C1 segment of cervical spinal cord (tissue), 14 donors: ENCODE data around the gene SLC44A5.
"Not testable (repeated sequence)": the region's sequence is repeated elsewhere in the genome, so short reads cannot be mapped to it uniquely, and the experiment has no call there.

Experiments used
- DNase-seq, 14 donors: peaks; one replicate each; lab custom pipeline; 2025; lab: John Stamatoyannopoulos, UW

The SLC44A5 gene

DNA sequence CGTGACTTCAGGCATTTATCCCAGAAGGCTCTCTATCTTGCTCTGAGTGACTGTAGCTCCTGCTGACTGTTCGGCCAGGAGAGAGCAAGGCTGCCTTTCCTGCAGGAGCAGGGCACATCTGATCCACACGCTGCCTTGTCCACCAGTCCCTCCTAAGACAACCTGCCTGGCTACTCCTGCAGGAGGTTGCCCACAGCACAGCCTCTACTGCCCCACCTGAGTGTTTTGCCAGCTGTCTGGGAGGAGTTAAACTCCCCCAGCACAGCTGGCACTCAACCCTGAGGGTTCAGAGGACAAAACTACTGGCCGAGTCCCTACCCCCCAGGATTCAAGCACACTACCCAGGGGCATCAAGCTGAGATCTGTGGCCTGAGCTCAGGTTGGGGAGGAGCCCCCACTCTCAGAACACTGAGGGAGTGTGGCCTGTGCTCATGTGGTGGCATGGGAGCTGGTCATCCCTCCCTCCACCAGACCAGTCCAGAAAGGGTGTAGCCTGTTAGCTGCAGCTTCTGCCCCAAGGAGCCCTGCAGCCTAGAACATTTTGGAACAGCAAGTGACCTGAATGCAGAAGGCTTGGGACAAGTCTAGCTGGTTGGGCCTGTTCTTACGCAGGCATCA is 237.3 kb downstream of the SLC44A5 start:
- DNase-seq, result no peak

DNA sequence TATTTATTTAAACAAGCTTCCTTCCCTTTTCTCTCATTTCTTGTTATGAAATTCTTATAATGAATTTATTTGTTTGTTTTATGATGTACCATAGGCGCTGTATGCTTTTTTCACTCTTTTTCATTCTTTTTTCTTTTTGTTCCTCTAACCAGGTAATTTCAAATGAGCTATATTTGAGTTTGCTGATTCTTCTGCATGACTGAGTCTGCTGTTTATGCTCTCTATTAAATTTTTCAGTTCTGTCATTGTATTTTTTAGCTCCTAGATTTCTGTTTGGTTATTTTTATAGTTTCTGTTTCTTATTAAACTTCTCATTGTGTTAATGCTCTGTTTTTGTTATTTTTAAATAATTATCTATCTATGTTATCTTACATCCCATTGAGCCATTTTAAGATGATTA is 244.3 kb downstream of the SLC44A5 start:
- no peak for DNase-seq

DNA sequence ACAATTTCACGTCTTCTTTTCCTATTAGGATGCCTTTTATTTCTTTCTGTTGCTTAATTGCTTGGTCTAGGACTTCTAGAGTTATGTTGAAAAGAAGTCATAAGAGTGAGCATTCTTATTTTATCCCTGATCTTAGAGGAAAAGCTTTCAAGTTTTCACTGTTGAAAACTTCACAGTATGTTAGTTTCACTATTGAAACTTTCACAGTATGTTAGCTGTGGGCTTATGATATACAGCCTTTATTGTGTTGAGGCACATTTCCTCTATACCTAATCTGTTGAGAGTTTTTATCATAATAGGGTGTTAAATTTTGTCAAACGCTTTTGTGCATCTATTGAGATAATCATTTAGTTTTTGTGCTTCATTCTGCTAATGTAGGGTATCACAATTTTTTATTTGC is 249.7 kb downstream of the SLC44A5 start:
- no peak for DNase-seq

DNA sequence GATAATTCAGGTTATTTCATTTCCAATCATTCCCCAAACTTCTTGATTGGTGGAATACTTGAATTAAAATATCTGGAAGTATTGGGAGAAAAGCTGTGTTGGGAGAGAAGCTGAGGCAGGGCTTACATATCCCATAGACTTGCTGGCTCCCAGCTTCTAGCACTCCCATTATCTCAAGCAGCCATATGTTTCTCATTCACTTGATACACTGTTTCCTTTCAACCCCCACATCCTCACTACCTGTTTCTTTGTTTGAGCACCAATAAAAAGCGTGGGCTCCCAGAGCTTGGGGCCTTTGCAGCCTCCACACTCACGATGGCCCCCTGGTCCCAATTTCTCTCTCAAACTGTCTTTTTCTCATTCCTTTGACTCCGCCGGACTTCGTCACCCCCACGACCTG is 256.6 kb downstream of the SLC44A5 start:
- not testable (repeated sequence) for DNase-seq

DNA sequence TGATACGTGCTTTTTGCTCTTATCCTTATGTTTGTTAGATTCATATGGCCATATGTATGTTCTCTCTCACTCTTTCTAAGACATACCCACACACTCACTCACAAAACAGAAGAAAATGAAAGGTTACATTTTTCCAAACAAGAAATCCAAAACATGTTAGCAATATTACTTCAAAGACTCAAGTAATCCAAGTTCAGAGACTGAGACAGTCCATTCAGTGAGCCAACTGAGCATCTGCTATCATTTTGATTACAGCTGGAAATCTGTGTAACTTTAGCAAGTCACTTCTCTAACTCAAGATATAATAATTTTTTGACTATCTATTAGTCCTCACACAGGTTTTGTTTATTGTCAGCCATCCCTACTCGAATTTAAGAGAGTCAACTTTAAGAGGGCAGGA is 257.9 kb downstream of the SLC44A5 start:
- no peak for DNase-seq

DNA sequence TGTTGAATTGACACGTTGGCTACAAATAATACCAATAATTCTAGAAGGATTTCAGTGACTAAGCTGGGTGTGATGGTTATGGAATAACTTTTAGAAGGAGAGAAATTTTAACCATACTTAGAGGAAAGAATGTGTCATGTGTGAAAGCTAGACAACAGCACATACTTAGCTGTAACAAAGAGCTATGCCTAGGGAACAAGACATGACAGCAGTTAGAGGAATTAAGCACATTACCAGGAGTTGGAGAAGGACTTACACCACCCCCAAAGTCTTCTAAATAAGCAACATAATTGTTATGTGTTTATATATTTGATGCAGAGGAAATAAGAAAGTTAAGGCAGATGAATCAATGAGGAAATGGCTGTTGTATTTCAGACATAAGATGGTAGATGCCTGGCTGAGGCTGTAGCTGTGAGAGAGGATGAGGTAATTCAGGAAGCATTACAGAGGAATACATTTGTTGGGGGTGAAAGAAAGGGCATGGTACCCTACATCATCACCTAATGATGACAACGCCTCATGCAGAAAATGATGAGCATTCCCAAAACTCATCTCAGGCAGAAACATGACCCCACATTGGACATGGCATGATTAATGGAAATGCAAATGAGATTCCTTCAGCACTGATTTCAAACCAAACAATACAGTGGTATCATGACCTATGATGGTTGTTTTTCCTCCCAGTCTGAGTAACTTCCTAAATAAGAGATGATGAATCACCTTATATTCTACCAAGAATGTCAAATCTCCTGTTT is 265.2 kb downstream of the SLC44A5 start:
- DNase-seq, result no peak

DNA sequence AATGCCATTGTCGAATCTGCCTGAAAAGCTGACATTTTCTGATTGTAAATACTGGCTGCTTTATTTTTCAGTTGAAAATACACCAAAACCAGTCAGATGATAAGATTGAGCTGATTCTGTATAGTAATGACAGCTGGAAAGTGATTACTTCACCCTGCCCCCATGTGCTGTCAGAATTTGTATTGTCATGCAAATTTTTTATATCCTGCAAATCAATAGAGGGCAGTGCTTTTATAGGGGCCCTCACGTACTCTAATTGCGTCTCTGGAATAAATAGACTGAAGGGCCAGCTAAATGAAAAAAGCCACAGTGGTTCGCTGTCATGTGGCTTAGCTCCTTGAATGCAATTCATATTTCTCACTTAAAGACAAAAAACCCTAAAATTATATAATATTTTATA is 268.1 kb downstream of the SLC44A5 start:
- no peak for DNase-seq

DNA sequence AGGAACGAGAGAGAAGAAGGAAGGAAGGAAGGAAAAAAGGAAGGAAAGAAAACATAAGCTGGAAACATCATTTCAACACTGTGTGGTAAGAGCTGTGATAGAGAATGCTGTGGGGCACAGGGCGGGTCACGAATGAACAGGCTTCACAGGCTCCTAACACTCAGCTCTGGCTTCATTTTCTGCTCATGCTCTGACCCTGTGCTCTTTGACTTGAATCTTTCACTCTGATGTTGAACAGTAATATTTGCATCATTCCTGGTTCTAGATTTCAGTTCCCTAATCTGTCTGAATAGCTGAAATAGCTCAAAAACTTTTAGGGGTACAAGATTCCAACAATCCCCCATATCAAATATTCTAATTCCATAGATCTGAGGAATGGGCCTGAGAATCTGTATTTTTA is 269.4 kb downstream of the SLC44A5 start:
- no peak for DNase-seq

DNA sequence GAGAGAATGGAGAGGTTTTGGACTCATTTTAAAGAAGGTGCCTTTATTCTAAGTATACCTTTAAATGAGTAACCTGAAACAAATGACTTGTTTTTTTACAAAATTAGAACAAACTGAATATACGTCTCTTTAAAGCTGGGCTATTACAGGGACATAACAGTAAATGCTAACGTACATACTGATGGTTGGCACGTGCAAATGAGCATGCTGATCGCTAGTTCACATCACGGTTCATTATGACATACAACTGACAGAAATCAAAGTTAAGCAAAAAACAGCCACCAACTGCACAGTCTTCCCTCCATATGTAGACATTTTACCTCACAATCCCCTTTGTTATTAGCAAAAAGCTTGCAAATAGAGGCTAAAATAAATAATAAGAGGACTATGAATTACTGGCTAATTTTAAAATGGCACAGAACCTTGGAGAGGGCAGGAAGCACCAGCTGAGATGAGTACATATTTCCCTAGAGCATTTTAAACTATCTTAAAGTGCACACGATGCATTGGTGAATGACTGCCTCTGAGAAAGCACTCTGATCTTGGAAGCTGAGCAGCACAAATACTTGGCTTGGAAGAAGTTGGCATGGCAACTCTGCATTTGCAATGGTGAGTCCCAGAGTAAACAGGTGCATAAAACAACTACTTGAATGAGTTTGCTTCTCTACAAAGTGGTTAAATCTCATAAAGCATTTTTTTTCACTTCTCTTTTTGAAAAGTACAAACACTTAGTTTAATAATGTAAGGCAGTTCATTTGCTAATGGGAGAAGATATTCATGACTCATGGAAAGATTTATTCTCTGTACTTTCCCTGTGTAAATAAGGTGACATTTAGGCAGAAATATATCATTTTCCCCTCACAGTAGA is 272.1 kb downstream of the SLC44A5 start:
- DNase-seq, result no peak

DNA sequence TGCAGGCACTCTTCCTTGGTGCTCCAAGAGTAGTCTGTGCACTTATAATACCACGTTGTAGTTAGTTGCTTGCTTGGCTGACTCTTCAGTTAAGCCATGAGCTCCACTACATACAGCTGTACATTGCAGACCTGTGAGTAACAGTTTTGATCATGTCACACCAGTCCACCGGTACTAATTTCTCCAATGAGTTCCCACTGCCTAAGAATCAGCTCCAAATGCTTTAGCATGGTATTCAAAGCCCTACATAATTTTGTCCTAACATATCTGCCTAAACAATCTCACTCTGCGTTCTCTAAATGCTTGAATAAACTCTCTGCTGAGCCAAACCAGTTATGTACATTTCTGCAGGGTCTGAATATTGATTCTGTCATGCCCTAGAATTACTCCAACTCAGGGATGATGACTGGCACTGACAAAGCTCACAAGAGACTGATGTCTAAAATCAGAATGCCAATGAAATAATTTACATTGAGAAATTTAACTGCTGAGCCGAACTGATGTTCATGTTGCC is 276.0 kb downstream of the SLC44A5 start:
- DNase-seq, result no peak

DNA sequence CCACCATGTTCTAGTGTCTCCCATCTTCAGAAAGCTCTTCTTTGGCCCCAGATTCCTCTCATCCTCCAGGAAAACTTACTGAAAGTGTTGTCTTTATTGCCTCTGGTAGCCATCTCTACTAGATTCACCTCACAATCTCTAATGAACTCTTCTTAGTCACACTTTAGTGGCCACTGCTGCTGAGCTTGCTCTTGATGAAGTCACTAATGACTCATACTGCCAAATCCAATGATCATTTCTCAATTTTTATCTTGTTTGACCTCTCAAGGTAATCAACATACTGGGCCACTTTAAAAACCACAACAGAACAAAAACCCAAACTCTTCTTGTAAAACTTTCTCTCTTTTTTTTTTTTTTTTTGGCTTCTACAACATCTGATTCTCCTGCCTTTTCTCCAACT is 280.3 kb downstream of the SLC44A5 start:
- no peak for DNase-seq

DNA sequence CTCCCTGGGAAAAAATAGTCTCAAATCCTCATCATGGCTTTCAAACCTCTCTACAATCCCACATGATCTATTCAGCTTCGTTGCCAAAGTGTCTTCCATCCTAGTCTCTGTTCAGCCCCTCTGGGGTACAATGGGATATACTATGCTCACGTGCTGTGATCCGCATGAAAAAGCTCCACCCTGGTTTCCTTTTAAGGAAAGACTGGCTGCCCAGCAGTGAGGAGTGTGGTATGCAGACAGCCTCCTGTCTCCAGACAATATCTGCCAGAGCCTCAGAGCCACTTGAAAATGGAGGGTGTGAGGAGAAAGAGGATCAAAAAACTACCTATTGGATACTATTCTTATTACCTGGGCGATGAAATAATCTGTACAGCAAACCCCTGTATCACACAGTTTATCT is 282.2 kb downstream of the SLC44A5 start:
- DNase-seq, result no peak

DNA sequence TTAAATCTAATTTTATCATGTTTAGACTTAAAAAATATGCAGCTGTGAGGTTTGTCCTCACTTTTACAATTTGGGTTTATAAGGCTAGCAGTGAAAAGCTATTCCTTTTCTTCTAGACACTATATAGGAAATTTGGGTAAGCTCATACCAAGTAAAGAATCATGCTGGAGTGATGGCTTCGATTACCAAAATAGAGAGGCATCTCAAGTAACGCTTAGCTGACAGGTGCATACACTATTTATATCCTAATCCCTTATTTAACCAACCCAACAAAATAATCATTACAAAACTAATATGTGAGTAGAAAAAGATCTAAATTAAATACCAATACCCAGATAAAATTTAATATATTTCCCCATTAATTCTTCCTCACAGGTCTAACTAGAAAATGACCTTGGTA is 283.5 kb downstream of the SLC44A5 start:
- DNase-seq, result no peak

DNA sequence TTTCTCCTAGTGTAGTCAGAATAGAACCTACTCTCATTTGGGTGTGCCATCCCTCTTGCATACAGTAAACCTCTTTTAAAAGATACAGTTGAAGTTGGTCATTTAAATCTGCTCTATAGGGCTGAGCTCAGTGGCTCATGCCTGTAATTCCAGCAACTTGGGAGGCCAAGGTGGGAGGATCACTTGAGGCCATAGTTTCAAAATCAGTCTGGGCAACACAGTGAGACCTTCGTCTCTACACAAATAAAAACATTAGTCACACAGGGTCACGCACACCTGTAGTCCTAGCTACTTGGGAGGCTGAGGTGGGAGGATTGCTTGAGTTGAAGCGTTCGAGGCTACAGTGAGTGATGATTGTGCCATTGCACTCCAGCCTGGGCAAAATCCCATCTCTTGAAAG is 292.9 kb downstream of the SLC44A5 start:
- no peak for DNase-seq

DNA sequence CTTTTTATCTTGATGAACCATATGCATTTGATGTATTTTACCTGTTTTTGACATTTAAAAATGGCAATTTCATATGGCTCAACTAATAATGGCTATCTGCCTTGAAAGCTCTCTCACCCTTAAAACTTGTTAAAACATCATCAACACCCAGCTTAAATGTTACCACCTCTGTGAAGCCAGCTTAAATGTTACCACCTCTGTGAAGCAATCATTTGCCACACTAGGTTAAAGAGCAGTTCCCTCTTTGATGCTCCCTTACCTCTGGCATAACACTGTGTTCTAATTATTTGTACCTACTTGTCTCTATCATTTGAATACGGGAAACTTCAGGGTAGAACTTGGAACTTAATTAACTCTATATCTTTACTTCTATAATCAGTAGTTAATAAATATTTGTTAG is 294.7 kb downstream of the SLC44A5 start:
- DNase-seq, result no peak

DNA sequence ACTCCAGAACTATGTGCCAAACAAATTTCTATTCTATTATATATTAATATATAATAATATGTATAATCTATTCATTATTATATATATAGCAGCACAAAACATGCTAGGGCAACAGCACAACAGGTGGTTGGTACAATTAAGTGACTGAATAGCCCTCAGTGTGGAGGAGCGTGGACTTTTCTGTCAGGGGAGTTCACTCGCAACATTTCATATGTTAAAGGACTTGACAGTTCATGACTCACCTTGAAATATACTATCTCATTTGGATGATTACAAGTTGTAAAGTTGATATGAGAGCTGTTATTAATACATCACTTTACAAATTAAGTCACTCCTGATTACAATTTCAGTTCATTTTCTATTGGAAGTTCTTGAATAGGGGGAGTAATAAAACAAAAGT is 298.3 kb downstream of the SLC44A5 start:
- DNase-seq, result no peak

DNA sequence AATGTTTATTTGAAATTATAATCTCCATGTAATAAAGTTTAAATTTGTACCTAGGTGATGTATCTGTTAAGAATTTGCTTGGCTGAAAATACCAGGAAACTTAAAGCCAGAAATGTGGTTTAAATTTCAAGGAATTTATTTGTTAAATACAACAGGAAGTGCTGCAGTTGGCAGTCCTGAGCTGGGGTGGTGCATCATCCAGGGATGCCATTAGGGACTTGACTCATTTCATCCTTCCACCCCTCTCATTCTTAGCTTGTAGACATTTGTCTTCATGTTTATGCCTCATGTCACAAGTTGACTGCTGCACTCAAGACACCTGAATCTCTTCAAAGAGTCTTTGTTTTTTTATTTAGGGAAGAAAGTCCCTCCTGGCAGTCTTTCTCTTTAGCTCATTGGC is 300.8 kb downstream of the SLC44A5 start:
- no peak for DNase-seq

DNA sequence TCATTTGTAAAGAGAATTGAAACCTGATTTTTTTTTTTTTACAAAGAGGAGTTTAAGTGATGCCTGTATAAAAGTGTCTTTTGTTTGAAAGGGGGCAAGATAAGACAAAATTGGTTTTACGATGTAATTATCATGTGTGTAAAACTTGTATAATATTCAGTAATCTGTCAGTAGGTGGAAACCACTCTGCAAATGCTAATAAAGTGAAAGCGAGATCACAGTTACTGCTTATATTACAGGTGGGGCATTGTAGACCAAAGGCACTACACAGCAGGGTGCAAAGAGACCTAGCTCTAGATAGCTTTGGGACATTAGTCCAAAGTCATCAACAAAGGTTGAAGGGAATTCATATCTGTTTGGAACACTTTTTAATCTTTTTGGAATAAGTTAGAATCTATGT is 302.5 kb downstream of the SLC44A5 start:
- no peak for DNase-seq

DNA sequence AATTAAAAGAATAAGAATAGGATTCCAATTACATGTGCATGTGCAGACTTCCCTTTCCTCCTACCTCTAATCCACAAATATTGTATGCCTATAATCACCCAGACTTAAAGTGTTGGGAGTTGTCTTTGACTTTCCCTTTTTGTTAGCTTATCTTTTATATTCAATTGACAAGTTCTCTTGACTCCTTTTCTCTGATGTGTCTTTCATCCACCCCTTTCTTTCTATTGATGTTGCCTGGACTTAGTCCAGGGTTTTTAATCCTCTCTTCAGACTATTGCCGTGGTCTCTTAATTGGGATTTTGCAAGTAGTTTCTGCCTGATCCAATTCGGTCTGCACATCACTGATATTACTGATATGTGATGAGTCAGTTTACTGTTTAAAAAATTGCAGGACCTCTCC is 305.9 kb downstream of the SLC44A5 start:
- DNase-seq, result no peak

DNA sequence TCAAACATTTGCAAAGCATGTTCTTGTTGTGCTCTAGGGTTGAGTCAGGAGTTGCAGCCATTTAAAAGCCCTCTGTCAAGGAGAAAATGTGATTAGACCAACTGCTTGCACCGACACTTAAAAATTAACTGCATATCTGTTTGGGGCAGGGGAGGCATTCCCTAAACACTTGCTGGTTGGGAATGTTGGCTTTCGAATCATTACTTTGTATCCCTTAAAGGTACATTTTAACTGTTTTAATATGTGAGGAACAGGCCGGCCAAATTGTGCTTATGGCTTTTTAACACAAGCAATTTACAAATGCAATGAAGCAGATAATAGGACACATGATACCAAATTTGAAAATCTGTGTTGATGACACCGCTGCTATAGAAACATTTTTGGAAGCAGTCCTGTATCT is 317.6 kb downstream of the SLC44A5 start:
- DNase-seq, result no peak

DNA sequence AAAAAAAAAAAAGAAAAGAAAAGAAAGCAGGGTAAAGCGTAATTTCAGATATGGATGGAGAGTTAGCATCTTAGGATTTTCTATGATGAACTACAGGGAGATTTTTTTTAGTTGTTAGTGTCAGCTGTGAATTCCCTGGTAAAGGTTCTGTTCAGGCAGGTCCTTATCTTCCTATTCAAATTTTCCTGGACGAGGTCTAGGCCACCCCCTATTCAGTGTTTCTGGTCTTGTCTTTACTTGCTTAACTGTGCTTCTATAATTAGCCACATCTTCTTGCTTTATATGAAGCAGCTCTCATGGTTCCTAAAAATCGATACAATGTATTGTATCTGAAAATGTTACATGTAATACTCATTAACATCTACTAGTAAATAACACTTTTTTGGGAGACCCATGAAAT is 318.9 kb downstream of the SLC44A5 start:
- no peak for DNase-seq

DNA sequence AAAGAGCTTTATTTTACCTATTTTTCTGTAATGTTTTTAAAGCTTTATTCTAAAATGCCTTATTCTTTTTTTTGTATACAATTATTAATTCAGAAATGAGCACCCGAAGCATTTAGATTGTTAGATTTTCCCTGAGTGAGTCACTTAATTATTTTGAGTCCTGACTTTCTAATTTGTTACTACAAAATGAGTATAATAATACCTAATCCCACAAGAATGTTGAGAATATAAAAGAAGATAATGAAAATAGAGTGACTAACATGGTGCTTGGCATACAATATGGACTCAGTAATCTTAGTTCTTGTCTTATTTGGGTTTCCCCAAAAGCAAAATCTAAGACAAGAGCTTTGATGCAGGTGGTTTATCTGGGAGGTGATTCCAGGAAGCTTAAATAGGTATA is 334.5 kb downstream of the SLC44A5 start:
- no peak for DNase-seq

DNA sequence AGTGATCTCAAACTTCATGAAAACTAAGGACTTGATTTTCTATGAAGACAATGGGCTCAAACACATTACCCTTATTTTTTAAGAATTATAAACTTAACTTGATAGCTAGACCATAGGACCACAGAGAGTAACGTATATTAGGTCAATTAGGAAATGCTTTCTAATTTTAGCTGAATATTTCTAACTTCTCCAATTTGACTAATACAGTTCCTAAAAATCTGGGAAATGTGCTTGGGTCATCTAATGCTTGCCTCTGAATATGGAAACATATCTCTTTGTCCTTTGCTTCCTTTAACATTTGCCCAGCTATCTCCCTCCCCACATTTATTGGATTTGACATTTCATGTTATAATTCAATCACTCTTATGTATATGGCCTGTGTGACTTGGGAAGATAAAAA is 335.3 kb downstream of the SLC44A5 start:
- no peak for DNase-seq
